DMS 273 (cell line): Measurements from ENCODE around the gene ZNF132.
"Not testable (repeated sequence)": the region's sequence is repeated elsewhere in the genome, so short reads cannot be mapped to it uniquely, and the experiment has no call there.

Experiments used
- DNase-seq: peaks from one replicate; lab custom pipeline; 2025; ENCODE audit not compliant: unreplicated experiment; lab: John Stamatoyannopoulos, UW

Gene ZNF132

DNA sequence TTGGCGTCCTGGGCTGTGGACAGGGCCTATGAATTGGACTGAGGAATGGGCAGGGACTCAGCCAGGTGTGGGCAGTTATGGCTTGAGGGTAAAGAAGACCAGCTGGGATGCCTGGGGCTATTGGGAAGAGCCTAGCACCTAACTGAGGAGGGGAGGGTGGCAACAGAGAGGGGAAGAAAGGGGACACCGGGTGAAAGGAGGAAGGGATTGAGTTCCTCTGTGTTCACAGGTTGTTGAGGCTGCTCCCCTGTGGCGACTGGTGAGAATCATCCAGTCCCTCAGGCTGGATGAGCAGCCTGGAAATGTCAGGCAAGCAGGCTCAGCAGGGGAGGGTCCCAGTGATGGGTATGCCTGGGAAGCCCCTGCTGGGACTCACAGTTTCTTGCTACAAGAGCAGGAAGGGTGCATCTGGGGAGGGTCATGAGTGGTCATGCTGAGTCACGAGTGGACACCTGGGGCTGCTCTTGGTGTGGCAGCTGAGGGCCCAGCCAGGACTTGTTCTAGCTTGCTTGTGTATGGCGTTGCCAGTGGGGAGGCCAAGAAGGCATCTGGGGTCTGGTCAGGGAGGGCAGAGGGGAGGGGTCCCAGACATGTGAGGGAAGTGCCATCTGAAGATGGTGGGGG lies 28.4 kb upstream of the ZNF132 start:
- DNase-seq: peak; percentile 43

DNA sequence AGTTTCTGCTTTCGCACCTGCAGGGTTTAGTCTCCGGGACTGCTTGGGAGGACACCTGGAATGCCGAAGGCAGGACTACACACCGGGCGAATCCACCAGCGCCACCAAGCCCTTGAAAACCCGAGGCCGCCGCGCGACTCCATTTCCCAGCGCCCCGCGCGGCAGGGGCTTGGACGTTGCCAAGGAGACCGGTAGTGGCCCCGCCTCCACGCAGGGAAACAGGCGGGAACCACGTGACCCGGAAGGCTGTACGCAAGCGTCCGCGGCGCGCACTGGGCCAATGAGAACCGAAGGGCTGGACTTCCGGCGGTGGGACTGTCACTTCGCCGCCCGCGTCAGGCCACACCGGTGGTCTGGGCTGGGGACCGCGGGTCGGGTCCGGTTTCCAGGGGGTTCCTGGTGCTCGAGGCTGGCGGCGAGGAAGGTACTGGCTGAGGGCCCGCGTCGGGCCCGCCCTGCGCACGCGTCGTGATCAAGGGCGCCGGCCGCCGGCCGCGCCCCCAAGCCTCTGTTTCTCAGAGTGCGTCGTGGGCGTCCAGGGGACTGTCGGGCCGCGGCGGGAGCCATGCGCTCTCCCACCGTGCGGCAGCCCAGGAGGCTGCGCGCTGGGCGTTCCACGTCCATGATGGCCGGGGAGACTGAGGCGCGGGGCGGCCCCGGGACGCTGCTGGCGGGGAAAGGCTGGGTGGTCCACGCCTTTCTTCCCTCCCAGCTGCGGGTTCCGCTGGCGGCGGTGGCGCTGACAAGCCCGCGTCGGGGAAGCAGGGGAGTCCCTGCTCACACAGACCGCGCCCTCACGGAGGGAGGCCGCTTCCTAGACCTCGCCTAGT lies 27.0 kb upstream of the ZNF132 start, which contains the start of gene ZNF324:
ZNF324 (plus strand) TSS at position 321 of the 830 bp plus-strand sequence. CDS start 2,106 bp downstream, outside the sequence.
- DNase-seq: peak; percentile 99

DNA sequence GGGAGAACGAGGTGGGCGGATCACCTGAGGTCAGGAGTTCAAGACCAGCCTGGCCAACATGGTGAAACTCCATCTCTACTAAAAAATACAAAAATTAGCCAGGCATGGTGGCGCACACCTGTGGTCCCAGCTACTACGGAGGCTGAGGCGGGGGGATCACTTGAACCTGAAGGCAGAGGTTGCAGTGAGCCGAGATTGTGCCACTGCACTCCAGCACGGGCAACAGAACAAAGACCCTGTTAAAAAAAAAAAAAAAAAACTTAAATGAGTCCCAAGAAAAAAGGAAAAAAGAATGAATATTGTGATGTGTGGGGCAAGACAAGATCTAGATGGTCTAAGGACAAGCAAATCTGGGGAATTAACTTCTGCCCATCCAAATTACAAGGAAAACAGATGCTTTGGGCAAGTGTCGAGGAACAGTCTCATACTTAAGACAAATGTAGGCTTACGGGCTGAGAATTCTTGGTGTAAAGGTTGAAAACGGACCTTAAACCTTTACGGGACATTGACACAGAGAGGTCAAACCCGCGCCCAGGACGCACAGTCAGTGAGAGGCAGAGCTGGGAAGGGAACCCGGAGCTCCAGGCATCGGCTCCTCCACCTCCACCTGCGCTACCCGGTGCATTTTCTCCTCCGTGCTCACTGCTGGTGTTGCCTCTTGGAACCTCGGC lies 26.3 kb upstream of the ZNF132 start:
- no peak for DNase-seq

DNA sequence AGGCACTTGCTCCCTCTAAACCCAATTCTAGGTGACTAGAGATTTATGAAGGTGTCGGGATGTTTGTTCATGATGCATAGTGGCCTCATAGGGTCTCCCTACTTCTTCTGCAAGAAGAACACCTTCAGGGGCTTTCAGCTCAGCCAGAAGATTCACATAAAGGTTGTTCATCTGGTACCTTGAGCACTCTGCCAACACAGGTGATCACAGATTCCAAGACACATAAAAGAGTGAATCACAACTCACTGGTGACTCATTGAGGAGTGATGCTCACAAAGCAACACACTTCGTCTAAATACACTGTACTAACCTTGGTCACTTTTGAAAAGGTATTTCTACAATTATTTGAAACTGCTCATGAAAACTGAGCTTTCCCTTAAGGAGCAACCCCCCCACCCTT lies 20.1 kb upstream of the ZNF132 start:
- no peak for DNase-seq

DNA sequence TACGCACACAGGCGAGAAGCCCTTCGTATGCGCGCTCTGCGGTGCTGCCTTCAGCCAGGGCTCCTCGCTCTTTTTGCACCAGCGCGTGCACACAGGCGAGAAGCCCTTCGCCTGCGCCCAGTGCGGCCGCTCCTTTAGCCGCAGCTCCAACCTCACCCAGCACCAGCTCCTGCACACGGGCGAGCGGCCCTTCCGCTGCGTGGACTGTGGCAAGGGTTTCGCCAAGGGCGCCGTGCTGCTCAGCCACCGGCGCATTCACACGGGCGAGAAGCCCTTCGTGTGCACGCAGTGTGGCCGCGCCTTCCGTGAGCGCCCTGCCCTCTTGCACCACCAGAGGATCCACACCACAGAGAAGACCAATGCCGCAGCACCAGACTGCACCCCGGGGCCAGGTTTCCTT lies 16.2 kb upstream of the ZNF132 start:
- DNase-seq: no peak

DNA sequence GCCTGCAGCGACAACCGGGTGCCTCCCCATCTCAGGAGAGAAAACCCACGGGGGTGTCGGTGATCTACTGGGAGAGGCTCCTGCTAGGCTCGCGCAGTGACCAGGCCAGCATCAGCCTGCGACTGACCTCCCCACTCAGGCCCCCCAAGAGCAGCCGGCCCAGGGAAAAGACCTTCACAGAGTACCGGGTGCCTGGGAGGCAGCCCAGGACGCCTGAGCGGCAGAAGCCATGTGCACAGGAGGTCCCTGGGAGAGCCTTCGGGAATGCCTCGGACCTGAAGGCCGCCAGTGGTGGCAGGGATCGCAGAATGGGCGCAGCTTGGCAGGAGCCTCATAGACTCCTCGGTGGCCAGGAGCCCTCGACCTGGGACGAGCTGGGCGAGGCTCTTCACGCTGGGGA lies 15.4 kb upstream of the ZNF132 start:
- no peak for DNase-seq

DNA sequence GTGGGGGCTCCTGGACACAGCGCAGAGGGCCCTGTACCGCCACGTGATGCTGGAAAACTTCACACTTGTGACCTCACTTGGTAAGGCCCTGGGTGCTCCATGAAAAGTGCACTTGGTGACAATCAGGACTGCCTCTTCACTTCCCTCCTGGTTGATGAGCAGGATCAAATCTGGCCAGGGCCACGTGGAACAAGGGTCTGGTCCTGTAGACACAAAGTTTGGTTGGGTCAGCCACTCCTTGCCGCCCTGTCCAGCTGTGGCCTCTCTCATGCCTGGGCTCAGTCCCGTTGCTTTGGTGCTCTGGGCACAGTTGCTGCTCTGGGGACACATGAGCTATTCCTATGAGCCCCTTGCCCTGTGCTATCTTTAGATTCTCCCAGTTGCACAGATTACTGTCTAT lies 13.8 kb upstream of the ZNF132 start:
- no peak for DNase-seq

DNA sequence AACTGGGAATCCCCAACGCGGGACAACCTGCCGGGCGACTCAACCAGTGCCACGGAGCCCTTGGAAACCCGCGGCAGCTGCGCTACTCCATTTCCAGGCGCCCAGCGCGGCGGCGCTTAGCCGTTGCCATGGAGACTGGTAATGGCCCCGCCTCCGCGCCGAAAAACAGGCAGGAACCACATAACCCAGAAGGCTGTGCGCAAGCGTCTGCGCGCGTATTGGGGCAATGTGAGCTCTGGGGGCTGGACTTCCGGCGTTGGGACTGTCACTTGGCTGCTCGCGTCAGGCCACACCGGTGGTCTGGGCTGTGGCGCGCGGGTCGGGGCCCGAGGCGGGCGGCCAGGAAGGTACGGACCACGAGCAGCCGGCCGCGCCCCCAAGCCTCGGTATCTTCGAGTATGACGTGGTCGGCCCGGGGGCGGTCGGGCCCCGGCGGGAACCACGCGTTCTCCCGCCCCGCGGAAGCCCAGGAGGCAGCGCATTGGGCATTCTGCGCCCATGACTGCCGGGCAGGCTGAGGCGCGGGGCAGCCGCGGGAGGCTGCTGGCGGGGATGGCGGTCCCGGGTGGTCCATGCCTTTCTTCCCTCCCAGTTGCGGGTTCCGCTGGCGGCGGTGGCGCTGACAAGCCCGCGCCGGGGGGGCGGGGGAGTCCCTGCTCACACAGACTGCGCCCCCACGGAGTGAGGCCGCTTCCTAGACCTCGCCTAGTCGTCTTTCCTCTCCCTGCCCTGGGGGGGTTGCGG lies 11.6 kb upstream of the ZNF132 start, which contains the start of gene ZNF324B:
ZNF324B (plus strand) TSS at position 265 of the 744 bp plus-strand sequence. CDS start 2,080 bp downstream, outside the sequence.
- peak; percentile 99 for DNase-seq

DNA sequence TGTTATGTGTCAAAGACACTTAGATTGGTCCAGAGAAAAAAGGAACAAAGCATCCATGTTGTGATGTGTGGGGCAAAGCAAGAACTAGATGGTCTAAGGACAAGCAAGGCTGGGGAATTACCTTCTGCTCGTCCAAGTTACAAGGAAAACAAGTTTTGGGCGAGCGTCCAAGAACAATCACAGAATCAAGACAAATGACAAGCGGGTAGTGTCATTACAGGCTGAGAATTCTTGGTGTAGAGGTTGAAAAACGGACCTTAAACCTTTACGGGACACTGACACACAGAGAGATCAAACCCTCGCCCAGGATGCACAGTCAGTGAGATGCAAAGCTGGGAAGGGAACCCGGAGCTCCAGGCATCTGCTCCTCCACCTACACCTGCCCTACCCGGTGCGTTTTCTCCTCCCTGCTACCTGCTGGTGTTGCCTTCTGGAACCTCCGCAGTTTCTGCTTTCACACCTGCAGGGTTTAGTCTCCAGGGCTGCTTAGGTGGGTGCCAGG lies 11.0 kb upstream of the ZNF132 start:
- peak; percentile 76 for DNase-seq

DNA sequence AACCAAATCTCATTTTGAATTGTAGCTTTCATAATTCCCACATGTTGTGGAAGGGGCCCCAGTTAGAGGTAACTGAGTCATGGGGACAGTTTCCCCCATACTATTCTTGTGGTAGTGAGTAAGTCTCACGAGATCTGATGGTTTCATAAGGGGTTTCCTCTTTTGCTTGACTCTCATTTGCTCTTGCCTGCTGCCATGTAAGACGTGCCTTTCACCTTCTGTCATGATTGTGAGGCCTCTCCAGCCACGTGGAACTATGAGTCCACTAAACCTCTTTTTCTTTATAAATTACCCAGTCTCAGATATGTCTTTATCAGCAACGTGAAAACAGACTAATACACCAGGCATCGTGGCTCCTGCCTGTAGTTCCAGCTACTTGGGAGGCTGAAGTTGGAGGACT lies 10.0 kb upstream of the ZNF132 start:
- not testable (repeated sequence) for DNase-seq

DNA sequence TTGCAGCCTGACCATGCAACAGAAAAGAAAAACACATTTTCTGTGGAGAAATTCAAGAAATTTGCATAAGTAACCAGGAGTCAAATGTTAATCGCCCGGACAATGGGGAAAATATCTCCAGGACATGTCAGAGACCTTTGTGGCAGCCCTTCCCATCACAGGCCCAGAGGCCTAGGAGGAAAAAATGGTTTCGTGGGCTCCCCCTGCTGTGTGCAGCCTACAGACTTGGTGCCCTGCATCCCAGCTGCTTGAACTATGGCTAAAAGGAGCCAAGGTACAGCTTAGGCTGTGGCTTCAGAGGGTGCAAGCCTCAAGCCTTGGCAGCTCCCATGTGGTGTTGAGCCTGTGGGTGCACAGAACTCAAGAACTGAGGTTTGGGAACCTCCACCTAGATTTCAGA lies 8.9 kb upstream of the ZNF132 start:
- not testable (repeated sequence) for DNase-seq

DNA sequence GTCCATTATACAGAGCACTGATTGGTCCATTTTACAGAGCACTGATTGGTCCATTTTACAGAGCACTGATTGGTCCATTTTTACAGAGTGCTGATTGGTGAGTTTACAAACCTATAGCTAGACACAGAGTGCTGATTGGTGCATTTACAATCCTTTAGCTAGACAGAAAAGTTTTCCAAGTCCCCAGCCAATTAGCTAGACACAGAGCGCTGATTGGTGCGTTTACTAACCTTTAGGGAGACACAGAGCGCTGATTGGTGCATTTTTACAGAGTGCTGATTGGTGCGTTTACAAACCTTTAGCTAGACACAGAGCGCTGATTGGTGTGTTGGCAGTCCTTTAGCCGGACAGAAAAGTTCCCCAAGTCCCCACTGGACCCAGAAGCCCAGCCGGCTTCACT lies 3.0 kb upstream of the ZNF132 start:
- DNase-seq: not testable (repeated sequence)

DNA sequence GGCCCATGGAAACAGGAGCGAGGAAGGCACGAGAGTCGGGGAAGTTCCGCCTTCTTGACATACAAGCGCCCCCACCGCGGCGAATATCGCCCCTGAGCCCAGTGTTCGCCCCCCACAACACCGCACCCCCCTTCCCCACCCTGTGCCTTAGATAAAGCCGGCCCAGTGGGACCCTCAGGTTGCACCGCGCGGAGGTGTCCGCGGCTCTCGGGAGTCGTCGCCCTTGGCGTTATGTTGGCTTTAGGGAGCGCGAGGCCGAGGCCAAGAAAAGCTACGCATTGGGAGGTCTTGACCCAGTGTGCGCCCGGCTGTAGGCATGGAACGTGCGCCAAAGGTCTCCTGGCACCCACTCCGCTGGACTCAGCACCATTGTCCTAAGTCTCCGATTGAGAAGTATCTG lies 603 bp upstream of the ZNF132 start:
- DNase-seq: no peak

DNA sequence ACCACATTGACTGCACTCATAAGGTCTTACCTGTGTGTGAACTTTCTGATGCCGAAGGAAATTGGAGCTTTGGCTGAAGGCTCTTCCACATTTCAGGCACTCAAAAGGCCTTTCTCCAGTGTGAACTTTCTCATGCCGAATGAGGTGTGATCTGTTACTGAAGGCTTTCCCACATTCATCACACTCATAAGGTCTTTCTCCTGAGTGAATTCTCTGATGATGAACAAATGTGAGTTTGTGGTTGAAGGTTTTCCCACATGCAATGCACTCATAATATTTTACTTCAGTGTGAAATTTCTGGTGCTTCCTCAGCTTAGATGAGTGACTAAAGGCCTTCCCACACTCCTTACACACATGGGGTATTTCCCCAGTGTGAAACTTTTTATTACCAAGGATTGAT lies 5.7 kb downstream of the ZNF132 start:
- DNase-seq: no peak

DNA sequence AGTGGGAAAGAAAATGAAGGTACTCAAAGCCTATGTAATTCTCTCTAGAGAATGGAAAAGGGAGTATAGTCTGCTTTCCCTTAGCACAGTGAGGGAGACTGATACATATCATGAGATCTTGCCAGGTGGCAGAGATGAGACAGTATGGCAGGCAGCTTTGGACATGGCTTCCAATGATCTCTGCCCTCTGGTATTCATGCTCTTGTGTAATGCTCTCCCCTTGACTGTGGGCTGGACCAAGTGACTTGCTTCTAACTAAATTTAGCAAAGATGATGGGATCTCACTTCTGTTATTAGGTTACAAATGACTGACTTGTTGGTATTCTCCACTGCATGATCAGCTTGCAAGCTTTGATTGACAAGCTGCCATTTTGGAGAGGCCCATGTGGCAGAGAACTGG lies 10.2 kb downstream of the ZNF132 start:
- no peak for DNase-seq

DNA sequence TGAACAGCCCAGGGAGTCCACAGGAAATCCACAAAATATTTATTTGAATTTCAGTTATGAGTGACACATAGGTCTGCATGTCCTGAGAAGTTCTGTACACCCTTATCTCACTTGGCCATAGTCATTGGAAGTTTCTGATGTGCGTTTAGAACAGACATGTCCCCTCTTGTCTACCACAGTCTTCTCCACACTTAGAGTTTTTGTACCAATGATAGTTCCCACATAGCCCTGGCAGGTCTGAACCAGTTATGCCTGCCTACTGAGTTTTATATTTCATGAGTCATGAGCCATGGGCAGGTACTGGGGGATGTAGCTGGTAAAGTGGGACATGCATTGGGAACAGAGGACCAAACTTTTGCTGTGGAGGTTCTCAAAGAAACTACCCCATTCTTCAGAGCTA lies 11.3 kb downstream of the ZNF132 start:
- no peak for DNase-seq

DNA sequence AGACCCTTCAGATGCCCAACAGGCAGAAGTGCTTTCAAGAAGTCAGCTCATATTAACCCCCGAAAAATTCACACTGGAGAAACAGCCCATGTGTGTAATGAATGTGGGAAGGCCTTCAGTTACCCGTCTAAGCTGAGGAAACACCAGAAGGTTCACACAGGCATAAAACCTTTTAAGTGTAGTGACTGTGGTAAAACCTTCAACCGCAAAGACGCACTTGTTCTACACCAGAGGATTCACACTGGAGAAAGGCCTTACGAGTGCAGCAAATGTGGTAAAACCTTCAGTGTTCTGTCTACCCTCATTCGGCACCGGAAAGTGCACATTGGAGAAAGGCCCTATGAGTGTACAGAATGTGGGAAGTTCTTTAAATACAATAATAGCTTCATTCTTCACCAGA lies 22.9 kb downstream of the ZNF132 start:
- DNase-seq: no peak

DNA sequence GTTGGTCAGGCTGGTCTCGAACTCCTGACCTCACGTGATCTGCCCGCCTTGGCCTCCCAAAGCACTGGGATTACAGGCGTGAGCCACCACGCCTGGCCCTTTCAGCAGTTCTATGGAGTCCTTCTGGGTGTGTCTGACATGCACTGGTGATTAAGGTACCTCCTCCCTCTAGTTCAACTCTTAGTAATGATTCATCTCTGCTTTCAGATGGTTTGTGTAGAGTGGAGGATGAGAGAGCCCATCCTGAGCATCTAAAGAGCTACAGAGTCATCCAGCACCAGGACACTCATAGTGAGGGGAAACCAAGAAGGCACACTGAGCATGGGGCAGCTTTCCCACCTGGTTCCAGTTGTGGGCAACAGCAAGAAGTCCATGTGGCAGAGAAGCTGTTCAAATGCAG lies 23.3 kb downstream of the ZNF132 start:
- no peak for DNase-seq

DNA sequence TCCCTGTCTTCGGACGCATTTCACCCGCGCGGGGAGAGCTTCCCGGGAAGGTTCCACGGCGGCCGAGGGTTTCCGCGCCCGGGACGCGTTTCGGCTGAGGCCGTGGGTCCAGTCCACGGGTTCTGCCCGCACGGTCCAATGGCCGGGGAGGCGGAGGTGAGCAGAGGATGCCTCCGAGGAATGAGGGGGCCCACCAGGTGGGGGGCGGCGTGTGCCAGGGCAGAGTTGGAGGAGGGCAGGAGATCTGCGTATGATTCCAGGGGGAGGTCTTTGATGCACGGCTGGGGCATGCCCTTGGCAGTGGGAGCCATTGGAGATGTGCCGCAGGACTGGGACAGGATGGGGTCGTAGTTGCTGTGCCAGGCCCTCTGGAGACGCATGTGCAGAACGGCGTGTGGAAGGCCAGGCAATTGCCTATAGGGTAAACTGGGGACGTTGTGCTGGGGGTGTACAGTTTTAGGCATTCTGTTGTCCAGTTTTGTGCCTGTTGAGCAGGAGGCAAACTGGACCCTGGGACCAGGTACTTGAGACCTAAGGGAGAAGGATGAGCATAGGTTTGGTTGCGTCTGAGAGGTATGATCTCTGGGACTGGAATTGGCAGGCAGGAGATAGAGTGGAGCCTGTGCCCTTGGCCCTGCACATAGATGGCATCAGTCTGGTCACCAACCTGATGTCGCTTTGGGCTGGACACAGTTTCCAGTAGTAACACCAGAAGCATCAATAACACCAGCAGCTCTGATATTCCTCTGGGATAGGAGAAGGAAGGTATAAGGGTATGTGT lies 30.8 kb downstream of the ZNF132 start:
- peak; percentile 82 for DNase-seq
